Psoas muscle (tissue), 8 donors: ENCODE measurements around the gene CCND3. TPM values are rescaled to one million over a fixed set of nuclear protein-coding genes. Genes with fewer than 3 reads are reported as not detected.

Source experiments
- ATAC-seq, 4 donors: fragments of 200-7000 bp; cut with Tn5 transposase; one replicate each; pipeline ENCODE4 v1.9.1; 2020; ENCODE audit warnings: moderate library complexity in 3 of 4, mild to moderate bottlenecking in 2 of 4
- DNase-seq, 2 donors: peaks; one replicate each; pipeline ENCODE4 v3.0.0-alpha.2; 2020
- H3K27ac ChIP-seq: fragments of 200-600 bp; one replicate; pipeline ENCODE4 v1.8.0; 2022
- H3K27me3 ChIP-seq, 3 donors: fragments of 200-600 bp in 1 of 3; one replicate each; pipeline versions ENCODE4 v1.6.1 to v1.8.0; 2013 to 2022; ENCODE audit warnings: low read length in 2 of 3, mild to moderate bottlenecking in 2 of 3, moderate library complexity in 1 of 3; ENCODE audit not compliant: insufficient read depth in 3 of 3
- H3K36me3 ChIP-seq, 2 donors: fragments of 200-600 bp in 1 of 2; one replicate each; pipeline versions ENCODE4 v1.6.1 to v1.8.0; 2013 to 2022; ENCODE audit warnings: low read depth in 1 of 2, mild to moderate bottlenecking in 1 of 2, moderate library complexity in 1 of 2; ENCODE audit not compliant: insufficient read depth in 1 of 2
- H3K4me1 ChIP-seq: fragments of 200-600 bp; one replicate; pipeline ENCODE4 v1.8.0; 2022
- H3K4me3 ChIP-seq: fragments of 200-600 bp; one replicate; pipeline ENCODE4 v1.8.0; 2022; ENCODE audit warnings: mild to moderate bottlenecking
- H3K9me3 ChIP-seq: fragments of 200-600 bp; one replicate; pipeline ENCODE4 v1.8.0; 2022
- WGBS, 3 donors: extraction: QIAGEN DNeasy Blood & Tissue Kit; methylation state at CpG; one replicate each; pipeline versions ENCODE4 v1.1.6 to v1.1.7; 2013; 5-methylcytosine and 5-hydroxymethylcytosine counted together
- intact Hi-C, 2 donors: fragments of 100-400 bp; cut with DNase I; formaldehyde crosslinking; loops; one replicate each; pipeline versions ENCODE4 v1.11.0 to v1.14.2; 2022
- polyA plus RNA-seq, 3 donors: library from polyadenylated mRNA; stranded (reverse); fragments of 200-250 nt; gene quantifications; one replicate each; pipeline ENCODE4 v1.2.3, GENCODE V29; 2013
- total RNA-seq, 4 donors: library from RNA; stranded (reverse); fragmentation: NEBNext Ultra II Directional in 2 of 4; extraction: Animal tissue kit (Norgen Biotek cat#: 25700) in 2 of 4; gene quantifications; one replicate each; pipeline versions ENCODE4 v1.2.1 to v1.2.4, GENCODE V29; 2021 to 2023
- TF ChIP-seq, protein P1 (sequence below): fragments of 200-600 bp; IDR thresholded peaks from one replicate; pipeline ENCODE4 v1.8.0; 2022; ENCODE audit warnings: antibody characterized with exemption
- donor health status: healthy with polysubstance abuse.
- donor health status: DM: no; HTN: no; CAD: no; lungs with moderate emphysema.
- donor health status: Bipolar disorder and iron deficiency.
- donor health status: healthy.
- donor health status: DM: yes; HTN: yes; CAD: no.
- donor health status: DM: no; HTN: no; CAD: no.
- donor health status: DM: no; HTN: no; CAD: no.
- donor health status: DM: yes; HTN: yes; CAD: no.

CCND3 gene
- total and polyA plus RNA-seq, 7 donors = 9.2 to 29.1 (median 19.9) TPM

DNA sequence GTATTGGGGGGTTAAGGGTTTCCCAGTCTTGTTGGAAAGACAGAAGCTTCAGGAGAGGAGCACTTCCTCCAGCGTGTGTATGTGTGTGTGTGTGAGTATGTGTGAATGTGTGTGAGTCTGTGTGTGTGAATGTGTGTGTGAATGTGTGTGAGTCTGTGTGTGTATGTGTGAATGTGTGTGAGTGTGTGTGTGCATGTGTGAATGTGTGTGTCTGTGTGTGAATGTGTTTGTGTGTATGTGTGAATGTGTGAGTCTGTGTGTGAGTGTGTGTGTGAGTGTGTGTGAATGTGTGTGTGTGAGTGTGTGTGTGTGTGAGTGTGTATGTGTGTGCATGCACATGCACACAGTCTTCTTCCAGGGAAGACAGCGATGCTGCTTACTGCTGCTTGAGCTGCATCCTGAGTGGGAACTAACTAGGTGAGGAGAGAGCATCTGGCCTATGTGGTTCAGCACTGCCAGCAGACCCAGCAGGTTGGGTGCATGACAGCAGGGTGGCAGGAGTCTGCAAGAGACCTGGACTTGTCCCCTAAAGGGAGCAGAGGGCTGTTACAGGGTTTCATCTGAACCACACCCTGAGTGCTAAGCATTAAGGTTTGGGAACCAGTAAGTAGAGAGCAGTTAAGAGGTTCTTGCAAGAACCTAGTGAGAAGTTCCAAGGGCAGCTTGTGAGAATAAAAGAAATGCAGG is 22.7 kb upstream of the CCND3 start:
- Histone ChIP-seq H3K27ac (no peak overlapping the region), H3K27me3 (no peaks in the 10 kb centered on the region), H3K4me1 (no peaks in the 10 kb centered on the region), H3K4me3 (no peak overlapping the region), H3K36me3 (no peaks in the 10 kb centered on the region), H3K9me3 (no peaks in the 10 kb centered on the region)
- intact Hi-C loops = no loop called here
- TF ChIP-seq, protein P1, sequence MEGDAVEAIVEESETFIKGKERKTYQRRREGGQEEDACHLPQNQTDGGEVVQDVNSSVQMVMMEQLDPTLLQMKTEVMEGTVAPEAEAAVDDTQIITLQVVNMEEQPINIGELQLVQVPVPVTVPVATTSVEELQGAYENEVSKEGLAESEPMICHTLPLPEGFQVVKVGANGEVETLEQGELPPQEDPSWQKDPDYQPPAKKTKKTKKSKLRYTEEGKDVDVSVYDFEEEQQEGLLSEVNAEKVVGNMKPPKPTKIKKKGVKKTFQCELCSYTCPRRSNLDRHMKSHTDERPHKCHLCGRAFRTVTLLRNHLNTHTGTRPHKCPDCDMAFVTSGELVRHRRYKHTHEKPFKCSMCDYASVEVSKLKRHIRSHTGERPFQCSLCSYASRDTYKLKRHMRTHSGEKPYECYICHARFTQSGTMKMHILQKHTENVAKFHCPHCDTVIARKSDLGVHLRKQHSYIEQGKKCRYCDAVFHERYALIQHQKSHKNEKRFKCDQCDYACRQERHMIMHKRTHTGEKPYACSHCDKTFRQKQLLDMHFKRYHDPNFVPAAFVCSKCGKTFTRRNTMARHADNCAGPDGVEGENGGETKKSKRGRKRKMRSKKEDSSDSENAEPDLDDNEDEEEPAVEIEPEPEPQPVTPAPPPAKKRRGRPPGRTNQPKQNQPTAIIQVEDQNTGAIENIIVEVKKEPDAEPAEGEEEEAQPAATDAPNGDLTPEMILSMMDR = no peak
- WGBS, 3 donors = 62 to 87% (median 73%) methylated on average over 2 of the region's 2 CpGs
- no peak for DNase-seq
- ATAC-seq = no peak

DNA sequence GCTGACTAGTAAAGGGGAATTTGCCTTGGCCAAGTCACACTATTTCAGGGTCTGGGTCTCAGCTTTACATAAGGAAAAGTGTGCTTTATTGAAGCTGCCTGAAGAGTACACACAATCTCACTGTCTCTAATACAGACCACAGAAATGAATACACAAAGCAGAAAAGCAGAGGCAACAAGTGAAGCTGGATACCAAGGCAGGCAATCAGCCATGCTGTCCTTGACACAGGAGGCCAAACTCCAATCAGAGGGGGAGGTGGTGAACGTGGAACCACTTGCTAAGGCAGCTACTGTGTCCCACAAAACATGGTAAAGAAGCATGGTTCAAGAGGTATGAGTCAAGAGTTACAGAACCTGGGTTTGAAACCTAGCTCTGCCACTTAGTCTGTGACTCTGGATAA is 21.8 kb upstream of the CCND3 start:
- Histone ChIP-seq H3K9me3 (no peaks in the 10 kb centered on the region), H3K27ac (no peak overlapping the region), H3K4me3 (no peak overlapping the region), H3K4me1 (no peaks in the 10 kb centered on the region), H3K27me3 (no peaks in the 10 kb centered on the region), H3K36me3 (no peaks in the 10 kb centered on the region)
- ATAC-seq (no peak), DNase-seq (no peak)
- intact Hi-C loops = no loop called here
- TF ChIP-seq, protein P1 = no peak
- 43 to 53% (median 44%) methylated on average over 1 of the region's 1 CpG for WGBS, 3 donors

DNA sequence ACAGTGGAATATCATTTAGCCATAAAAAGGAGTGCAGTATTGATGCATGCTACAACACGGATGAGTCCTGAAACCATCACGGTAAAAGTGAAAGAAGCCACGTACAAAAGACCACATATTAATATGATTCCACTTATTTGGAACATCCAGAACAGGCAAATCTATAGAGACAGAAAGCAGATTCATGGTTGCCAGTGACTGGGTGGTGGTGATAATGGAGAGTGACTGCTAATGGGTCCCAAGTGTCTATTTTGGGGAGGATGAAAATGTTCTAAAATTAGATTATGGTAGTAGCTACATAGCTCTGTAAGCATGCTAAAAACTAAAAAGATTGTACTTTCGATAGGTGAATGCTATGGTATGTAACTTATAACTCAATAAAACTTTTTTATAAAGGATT is 18.4 kb upstream of the CCND3 start:
- DNase-seq (no peak), ATAC-seq (no peak)
- 88 to 94% (median 91%) methylated on average over 4 of the region's 4 CpGs for WGBS, 3 donors
- Histone ChIP-seq H3K9me3 (no peaks in the 10 kb centered on the region), H3K4me1 (no peaks in the 10 kb centered on the region), H3K36me3 (no peaks in the 10 kb centered on the region), H3K4me3 (no peak overlapping the region), H3K27me3 (no peaks in the 10 kb centered on the region), H3K27ac (no peak overlapping the region)
- TF ChIP-seq, protein P1 = no peak
- intact Hi-C loops = no loop called here

DNA sequence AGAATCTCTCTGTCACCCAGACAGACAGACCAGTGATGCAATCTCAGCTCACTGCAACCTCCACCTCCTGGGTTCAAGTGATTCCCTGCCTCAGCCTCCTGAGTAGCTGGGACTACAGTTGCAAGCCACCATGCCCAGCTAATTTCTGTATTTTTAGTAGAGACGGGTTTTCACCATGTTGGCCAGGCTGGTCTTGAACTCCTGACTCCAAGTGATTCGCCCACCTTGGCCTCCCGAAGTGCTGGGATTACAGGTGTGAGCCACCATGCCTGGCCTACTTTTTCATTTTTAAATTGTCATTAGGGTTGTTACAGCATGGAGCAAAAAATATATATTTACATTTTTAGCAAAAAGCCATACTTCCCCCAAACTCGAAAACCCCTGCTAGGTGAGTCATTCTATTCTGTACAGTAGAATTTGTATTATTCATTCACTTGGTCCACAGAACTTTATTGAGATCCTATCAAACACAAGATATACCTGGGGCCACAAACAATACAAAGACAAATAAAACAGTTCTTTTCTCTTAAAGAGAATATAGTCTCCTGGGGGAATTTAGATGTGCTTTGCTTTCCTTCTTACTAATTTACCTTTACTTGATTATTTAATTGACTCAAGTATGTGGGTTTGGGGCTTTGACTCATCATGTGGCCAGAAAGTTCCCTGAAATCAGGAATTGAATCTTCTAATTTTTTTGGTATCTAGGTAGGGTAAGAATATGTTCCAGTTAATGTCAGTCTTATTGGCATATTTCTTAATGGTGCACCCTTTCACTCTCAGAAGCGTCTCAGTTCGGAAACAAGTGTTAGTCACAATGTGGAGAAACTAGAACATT is 16.6 kb upstream of the CCND3 start:
- intact Hi-C loops = no loop called here

More for the DNA sequence above, 16.6 kb upstream of the CCND3 start:
- Histone ChIP-seq H3K27ac (no peak overlapping the region), H3K27me3 (no peaks in the 10 kb centered on the region), H3K36me3 (no peaks in the 10 kb centered on the region), H3K4me3 (no peak overlapping the region), H3K4me1 (no peaks in the 10 kb centered on the region), H3K9me3 (no peaks in the 10 kb centered on the region)
- ATAC-seq (no peak), DNase-seq (no peak)
- 92 to 96% (median 95%) methylated on average over 6 of the region's 6 CpGs for WGBS, 3 donors
- TF ChIP-seq, protein P1 = no peak
